ENCODE data around the gene CENPP.
"Not testable (repeated sequence)": the region's sequence is repeated elsewhere in the genome, so short reads cannot be mapped to it uniquely, and the experiment has no call there.

Gene CENPP

DNA sequence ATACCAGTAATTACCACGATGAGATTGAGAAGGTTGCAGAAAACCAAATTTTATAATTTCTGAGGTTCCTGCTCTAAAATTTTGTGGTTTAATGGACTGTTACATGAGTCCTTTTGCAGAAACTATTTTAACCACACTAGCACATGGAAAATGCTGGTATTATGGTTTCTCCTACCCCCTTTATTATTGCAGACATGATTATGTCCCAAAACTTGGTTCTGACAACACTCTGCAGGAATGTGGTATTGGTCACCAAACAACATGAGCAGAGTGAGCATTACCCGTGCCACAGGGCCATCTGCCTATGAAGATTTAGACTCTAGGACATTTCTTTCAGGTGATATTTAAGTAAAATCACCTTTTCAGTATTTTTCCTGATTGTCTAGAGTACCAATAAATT lies 212.8 kb downstream of the CENPP start:
- no peak for DNase-seq (ENCODE audit: low spot score)

DNA sequence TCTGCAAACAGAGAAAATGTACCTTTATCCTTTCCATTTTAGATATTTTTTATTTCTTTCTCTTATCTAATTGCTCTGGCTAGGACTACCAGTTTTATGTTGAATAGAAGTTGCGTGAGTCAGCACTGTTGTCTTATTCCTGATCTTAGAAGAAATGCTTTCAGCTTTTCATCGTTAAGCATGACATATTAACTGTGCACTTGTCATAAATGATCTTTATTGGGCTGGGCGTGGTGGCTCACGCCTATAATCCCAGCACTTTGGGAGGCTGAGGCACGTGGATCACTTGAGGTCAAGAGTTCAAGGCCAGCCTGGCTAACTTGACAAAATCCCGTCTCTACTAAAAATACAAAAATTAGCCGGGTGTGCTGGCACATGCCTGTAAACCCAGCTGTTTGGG lies 218.2 kb downstream of the CENPP start:
- DNase-seq (ENCODE audit: low spot score) = no peak

DNA sequence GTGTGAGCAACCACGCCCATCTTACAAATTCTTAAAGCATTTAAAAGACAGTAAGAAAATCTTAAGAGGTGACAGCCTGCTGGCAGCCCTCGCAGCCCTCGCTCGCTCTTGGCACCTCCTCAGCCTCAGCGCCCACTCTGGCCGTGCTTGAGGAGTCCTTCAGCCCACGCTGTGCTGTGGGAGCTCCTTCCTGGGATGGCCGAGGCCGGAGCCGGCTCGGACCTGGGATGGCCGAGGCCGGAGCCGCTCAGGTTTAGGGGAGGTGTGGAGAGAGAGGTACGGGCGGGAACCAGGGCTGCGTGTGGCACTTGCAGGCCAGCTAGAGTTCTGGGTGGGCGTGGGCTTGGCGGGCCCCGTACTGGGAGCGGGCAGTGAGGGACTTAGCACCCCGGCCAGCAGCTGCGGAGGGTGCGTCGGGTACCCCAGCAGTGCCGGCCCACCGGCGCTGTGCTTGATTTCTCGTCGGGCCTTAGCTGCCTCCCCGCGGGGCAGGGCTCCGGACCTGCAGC lies 219.3 kb downstream of the CENPP start:
- no peak for DNase-seq (ENCODE audit: low spot score)

DNA sequence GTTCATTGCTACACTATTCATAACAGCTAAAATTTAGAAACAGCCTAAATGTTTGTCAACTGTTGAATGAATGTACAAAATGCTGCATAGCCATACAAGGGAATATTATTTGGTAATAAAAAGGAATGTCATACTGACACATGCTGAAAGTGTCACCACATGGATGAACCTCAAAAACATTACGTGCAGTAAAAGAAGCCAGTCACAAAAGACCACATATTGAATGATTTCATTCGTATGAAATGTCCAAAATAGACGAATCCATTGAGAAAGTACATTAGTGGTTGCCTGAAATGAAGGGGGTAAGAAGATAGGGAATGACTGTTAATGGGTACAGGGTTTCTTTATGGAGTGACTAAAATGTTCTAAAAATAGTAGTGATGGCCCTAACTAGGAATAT lies 221.6 kb downstream of the CENPP start:
- DNase-seq (ENCODE audit: low spot score) = no peak

DNA sequence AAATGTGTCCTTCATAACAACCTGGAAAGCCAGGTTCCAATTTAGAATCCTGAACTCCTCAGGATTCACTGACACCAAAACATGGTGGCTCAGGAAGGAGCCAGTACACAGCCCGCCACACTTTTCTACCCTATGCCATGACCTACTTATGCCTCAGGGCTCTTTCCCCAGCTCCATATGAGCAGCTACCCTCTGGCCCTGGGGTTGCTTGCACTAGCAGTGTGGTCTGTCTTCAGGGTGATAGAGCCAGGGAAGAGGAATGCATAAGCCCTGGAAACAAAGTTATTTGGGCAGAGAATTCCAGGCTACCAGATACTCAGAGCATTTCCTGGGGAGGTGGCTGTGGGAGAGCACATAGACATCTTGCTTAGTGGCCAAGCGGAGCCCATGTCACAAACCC lies 225.0 kb downstream of the CENPP start:
- DNase-seq (ENCODE audit: low spot score) = no peak

DNA sequence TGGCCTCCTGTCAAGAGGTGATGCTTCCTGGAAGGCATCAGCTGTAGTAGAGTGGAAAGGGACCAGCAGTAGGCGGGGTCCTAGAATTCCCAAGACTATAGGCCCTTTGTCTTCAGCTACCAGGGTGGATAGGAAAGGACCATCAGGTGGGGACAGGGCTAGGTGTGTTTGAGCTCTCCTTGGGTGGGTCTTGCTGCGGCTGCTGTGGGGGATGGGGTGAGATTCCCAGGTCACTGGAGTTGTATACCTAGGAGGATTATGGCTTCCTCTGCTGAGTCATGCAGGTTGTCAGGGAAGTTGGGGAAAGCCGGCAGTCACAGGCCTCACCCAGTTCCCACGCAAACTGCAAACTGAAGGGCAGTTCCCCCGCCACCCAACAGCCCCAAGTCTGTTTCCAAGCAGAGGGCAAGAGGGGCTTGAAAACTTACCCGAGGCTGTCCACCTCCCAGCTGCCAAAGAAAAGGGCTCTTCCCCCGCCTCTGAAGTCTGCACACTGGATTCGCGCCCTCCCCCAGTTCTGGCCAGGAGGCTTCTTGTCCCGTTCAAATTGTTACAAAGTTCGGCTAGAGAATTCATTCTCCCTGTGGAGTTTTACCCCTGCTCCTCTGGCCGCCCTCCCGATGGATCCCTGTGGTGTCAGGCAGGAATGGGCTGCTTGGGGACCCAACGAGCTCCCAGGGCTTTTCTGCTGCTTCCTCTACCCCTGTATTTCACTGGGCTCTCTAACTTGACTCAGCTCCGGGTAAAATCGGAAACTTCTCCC lies 233.0 kb downstream of the CENPP start:
- no peak for DNase-seq (ENCODE audit: low spot score)

DNA sequence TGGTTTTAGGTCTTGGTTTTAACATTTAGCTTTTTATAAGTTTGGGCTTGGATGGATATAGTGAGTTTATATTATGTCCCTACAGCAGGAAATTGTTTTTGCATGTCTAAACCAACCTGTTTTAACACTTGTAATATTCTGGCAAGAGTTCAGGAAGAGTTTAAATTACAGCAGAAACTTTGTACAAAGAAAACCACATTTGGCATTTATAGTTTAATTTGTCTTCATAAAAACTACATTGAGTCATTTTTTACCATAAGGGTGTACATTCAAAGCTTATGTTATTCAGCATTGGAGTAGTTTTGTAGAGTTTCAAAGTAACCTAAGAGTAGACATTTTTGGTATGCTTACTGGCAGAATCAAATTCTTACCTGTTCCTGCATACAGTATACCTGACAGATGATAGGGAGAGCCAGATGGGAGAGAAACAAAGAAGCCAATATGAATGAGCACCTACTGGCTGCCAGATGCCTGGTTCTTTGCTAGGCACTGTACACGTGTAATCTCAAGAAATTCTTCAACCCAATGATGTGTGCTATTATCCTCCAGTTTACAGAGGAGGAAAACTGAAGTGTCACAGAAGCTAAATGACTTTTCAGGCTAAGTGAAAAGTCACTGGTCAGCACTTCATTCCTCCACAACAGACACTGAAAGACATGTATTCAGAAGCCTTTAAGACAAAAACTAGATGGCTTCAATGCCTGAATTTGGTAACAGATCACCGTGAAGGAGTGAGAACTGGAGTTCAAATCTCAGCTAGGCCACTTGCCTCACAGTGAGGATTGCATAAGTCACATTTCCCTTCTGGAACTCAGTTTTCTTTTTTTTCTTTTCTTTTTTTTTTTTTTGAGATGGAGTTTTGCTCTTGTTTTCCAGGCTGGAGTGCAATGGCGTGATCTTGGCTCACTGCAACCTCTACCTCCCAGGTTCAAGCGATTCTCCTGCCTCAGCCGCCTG lies 235.9 kb downstream of the CENPP start:
- no peak for DNase-seq (ENCODE audit: low spot score)

DNA sequence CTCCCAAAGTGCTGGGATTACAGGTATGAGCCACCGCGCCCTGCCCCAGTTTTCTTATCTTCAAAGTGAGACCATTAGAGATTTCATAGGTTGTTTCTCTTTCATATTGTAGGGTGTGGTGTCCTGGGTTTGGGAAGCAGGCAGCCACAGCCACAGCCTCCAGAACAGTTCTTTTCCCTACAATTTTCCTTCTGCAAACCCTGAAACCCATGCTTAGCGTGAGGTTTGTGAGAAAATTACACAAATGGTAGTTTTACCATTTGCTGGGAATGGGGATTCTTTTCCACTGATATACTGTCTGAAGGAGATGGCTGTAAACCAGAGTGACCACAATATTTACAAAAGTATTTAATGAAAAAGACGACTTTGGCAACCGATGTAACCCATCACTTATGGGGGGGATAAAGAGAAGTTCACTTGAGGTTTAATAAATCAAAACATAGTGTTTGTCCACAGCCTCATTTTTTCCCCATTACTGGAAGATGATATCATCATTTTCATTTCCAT lies 236.8 kb downstream of the CENPP start:
- DNase-seq (ENCODE audit: low spot score) = no peak

DNA sequence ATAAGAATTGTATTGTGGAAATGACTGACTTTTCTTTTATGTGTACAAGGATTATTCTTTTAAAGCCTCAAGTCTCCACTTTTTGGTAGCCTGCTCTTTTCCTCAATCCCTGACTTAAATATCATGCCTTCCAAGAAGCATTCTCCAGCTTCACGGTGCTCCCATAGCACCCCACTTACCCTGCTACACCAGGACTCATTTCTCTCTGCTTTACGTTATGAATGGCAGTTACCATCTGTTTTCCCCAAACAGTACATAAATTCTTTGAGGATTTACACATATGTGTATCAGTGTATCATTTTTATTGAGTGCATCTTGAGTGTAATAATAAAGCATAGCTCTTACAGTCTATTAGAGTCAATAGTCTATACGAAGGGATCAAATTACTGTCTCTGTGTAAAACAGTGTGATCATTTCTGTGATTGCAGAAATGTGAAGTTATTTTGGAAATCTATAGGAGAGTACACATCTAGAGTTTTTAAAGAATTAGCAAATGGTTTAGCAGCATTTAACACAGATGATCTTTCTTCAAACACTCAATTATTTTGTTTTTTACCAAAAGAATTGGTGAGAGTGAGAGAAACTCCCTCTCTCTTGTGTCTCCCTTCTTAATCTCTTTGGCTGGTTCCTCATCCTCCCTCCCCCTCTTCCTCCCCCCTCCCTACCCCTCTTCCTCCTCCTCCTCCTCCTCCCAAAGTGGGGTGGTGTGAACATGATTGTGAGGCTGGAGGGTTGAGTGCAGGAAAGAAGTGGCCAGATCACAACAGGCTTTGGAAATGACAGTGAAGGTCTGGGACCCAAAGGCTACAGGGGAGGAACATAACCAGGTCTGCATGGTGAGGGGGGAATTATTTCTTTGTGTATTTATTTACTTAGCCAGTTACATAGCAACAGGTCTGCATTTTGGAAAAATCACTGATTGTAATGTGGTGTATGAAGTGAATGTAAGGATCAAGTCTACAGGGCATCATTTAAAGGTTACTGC lies 237.7 kb downstream of the CENPP start:
- no peak for DNase-seq (ENCODE audit: low spot score)

DNA sequence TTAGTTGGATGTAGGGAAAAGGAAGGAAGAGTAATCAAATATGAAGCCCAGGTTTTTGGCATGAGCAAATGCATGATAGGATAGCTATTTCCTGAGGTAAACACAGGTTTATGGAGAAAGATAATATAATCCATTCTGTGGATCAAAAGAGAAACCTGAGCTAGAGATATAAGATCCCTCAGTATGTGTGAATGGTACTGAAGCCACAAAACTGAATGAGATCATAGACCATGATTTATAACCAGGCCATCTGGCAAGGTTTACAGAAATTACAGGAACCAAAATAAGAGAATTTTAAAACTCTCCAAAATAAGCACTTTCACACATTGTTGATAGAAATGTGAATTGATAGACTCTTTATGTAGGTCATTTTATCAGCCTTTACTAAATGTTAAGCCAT lies 238.8 kb downstream of the CENPP start:
- DNase-seq (ENCODE audit: low spot score) = no peak

DNA sequence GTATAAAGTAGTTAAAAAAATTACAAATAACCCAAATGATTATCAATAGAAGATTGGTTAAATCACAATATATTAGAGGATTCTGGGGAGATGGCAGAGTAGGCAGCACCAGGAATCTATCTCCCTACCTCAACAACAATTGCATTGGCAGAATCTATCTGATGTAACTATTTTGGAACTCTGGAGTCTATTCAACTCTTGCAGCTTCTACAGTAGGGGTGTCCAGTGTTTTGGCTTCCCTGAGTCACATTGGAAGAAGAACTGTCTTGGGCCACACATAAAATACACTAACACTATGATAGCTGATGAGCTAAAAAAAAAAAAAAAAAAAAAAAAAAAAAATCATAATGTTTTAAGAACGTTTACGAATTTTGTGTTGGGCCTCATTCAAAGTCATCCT lies 239.2 kb downstream of the CENPP start:
- DNase-seq (ENCODE audit: low spot score) = no peak

DNA sequence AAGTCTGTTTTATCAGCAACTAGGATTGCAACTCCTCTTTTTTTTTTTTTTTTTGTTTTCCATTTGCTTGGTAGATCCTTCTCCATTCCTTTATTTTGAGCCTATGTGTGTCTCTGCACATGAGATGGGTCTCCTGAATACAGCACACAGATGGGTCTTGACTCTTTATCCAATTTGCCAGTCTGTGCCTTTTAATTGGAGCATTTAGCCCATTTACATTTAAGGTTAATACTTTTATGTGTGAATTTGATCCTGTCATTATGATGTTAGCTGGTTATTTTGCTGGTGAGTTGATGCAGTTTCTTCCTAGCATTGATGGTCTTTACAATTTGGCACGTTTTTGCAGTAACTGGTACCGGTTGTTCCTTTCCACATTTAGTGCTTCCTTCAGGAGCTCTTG lies 246.1 kb downstream of the CENPP start:
- DNase-seq (ENCODE audit: low spot score) = not testable (repeated sequence)

DNA sequence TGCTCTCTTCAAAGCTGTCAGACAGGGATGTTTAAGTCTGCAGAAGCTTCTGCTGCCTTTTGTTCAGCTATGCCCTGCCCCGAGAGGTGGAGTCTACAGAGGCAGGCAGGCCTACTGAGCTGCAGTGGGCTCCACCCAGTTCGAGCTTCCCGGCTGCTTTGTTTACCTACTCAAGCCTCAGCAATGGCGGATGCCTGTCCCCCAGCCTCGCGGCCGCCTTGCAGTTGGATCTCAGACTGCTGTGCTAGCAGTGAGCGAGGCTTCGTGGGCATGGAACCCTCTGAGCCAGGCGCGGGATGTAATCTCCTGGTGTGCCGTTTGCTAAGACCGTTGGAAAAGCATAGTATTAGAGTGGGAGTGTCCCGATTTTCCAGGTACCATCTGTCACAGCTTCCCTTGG lies 247.9 kb downstream of the CENPP start:
- DNase-seq (ENCODE audit: low spot score) = not testable (repeated sequence)

DNA sequence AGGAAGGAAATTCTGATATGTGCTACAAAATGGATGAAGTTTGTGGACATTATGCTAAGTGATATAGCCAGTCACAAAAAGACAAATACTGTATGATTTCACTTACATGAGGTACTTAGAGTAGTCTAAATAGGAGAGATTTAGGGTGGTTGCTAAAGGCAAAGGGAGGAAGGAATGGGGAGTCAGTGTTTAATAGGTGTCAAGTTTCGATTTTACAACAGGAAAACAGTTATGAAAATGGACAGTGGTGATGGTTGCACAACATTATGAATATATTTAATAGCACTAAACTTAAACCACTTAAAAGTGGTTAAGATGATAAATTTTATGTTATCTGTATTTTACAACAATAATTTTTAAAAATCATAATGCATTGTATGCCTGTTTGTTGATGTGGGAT lies 250.4 kb downstream of the CENPP start:
- peak; percentile 23 for DNase-seq (ENCODE audit: low spot score)

DNA sequence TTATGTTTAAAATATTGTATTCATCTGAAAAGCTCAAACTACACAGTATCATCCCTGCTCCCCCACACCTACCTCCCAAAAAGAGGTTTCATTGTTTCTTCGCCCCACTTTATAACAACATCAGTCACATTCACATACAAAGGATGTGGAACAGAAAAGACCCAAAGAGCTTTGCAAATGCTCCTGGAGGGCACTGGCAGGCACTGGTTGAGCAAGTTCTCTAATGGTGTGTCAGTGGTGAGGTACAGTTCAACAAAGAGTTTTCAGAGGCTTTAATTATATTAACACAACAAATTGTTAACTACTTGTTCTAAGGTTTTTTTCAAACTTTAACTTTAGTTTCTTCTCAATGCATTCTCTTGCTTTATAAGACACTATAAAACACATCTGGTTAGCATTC lies 264.2 kb downstream of the CENPP start:
- no peak for DNase-seq (ENCODE audit: low spot score)

DNA sequence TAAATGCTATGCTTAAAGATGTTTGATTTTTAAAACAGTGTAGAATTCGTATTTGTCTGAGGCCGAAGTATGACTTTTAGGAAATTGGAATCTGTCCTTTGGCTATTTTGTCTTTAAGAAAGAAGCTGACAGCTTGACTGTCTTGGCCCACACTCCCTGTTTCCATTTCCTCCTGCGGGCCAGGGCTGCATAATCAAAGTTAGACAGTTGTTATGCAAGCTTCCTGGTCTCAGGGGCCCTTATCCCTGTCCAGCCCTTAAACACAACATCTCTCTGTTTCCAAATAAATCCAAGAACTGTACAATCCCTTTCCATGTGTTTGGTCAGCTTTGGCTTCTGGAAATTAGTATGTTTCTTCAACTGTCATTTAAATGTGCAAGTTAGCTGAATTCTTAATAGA lies 264.6 kb downstream of the CENPP start:
- DNase-seq (ENCODE audit: low spot score) = no peak

DNA sequence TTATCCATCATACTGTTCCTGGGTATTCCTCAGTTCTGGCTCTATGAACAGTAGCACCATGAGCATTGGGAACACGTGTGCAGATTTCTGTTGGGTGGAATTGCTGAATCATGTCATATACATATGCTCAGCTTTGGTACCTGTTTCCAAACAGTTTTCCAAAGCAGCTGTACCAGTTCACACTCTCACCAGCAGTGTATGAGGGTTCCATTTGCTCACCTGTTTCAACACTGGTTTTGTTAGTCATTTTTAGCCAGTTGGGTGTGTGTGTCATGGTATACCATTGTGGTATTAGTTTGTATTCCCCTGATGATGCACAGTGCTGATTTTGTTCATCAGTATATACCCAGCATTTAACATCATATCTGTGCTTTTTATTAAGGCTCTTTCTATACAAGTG lies 266.8 kb downstream of the CENPP start:
- no peak for DNase-seq (ENCODE audit: low spot score)

DNA sequence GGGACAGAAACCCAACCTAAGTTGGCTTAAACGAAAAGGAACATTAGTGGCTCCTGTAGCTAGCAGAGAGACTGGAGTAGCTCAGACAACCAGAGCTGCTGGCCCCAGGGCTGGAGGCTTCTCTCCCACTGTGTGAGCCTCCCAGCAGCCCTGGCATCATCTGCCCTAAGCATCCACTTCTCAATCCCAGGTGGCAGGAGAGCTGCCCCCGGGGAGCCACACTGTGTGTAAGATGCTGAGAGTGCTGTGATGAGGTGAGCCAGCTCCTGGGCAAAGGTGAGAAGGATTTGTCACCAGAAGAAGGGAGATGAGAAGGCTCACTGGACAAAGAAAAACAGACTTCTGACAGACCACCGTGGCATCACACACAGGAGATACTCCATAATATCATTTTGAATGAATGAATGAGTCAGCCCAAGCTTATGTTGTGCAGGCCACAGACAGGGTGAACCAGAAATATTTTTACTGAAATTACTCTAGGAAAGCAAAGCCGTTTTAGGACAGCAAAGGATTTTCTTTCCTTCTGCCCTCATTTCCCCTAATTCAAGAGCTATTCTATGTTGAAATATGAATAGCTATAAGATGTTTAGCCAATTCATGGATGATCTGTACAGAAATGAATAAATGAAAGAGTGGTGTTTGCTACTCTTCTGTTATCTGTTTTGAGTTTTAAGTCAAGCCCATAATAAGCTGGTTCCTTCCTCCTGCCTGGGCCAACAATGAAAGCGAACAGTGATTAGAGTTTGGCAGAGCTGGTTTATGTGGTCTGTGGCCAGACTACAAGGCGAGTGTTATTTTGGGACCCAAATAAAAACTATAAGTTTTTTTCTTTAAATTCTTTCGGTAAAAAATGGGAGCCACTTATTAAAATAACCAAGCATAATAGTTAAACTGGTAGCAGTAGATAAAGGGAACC lies 267.5 kb downstream of the CENPP start:
- no peak for DNase-seq (ENCODE audit: low spot score)

DNA sequence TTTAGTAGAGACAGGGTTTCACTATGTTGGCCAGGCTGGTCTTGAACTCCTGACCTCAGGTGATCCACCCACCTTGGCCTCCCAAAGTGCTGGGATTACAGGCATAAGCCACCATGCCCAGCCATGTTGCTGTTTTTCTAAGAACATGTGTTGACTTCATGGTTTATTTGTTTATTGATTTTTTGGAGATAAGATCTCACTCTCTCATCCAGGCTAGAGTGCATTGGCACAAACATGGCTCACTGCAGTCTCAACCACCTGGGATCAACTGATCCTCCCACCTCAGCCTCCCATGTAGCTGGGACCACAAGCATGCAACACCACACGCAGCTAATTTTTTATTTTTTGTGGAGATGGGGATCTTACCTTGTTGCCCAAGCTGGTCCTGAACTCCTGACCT lies 269.3 kb downstream of the CENPP start:
- not testable (repeated sequence) for DNase-seq (ENCODE audit: low spot score)

DNA sequence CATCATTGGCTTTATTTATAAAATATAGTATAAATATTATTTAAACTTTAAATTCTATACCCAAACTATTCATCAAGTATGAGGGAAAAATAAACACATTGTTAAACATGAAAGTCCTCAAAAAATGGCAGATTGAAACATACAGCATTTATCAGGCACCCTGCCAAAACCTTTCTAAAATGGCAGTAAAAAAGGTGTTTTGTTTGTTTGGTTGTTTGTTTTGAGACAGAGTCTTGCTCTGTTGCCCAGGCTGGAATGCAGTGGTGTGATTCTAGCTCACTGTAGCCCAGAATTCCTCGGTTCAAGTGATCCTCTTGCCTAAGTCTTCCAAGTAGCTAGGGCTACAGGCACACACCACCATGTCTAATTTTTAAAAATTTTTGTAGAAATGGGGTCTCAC lies 270.2 kb downstream of the CENPP start:
- DNase-seq (ENCODE audit: low spot score) = no peak

DNA sequence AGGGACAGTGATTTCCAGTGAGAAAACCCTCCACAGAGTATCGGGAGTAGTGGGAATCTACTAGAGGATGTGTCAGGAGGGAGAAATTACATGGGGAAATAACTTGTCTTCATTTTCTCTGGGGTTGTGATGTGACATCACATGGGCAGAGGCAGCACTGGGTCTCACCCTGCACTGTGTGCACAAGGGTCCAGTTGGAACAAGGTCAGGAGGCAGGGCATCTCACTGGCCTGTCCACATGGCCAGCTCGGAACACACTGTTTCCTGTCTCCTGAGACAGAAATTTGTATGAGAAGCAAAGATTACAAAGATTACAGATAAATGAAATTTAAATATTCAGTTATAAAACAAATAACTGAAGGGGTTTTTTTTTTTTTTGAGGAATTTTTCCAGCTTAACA lies 272.6 kb downstream of the CENPP start:
- DNase-seq (ENCODE audit: low spot score) = no peak

Data from SW480 (cell line).